HepG2 (cell line): Measurements from ENCODE around the gene RBBP8NL. TPM values are rescaled to one million over a fixed set of nuclear protein-coding genes. Genes with fewer than 3 reads are reported as not detected.

Source experiments
- CCAR2 ChIP-seq: fragments of 200-400 bp; formaldehyde crosslinking; optimal IDR thresholded peaks from 2 replicates; pipeline ENCODE3; 2018; ENCODE audit warnings: low read depth, mild to moderate bottlenecking, low read length, moderate library complexity
- EHMT2 ChIP-seq: fragments of 200-600 bp; sonication (generic); IDR thresholded peaks from 2 replicates; pipeline ENCODE4 v1.7.0; 2017; ENCODE audit warnings: antibody characterized with exemption, low read depth, low read length, borderline replicate concordance
- GATAD2A ChIP-seq: IDR thresholded peaks from 2 replicates; pipeline ENCODE4 v1.6.1; 2016
- HOXA5 ChIP-seq: sonication (generic); formaldehyde crosslinking; IDR thresholded peaks from 2 replicates; pipeline ENCODE4 v1.4.0; 2020; ENCODE audit warnings: missing genetic modification reagents
- KDM5B ChIP-seq: sonication (generic); formaldehyde crosslinking; IDR thresholded peaks from 2 replicates; pipeline ENCODE4 v1.4.0; 2020; ENCODE audit warnings: missing genetic modification reagents, mild to moderate bottlenecking, borderline replicate concordance
- LBX2 ChIP-seq: sonication (generic); formaldehyde crosslinking; IDR thresholded peaks from 2 replicates; pipeline ENCODE4 v1.5.0; 2020; ENCODE audit warnings: missing genetic modification reagents, mild to moderate bottlenecking, borderline replicate concordance
- REXO4 ChIP-seq: sonication (generic); formaldehyde crosslinking; IDR thresholded peaks from 2 replicates; pipeline ENCODE4 v1.8.0; 2022; ENCODE audit warnings: missing genetic modification reagents, mild to moderate bottlenecking, borderline replicate concordance
- ZFX ChIP-seq: sonication (generic); formaldehyde crosslinking; IDR thresholded peaks from 2 replicates; pipeline ENCODE4 v1.4.0; 2020; ENCODE audit warnings: mild to moderate bottlenecking, low read depth, missing genetic modification reagents, moderate library complexity
- ZHX1 ChIP-seq: sonication (generic); formaldehyde crosslinking; IDR thresholded peaks from 2 replicates; pipeline ENCODE4 v1.8.1; 2022; ENCODE audit warnings: low read depth, mild to moderate bottlenecking, missing genetic modification reagents
- ZKSCAN8 ChIP-seq: IDR thresholded peaks from 2 replicates; pipeline ENCODE4 v1.6.1; 2016; ENCODE audit warnings: borderline replicate concordance, missing genetic modification reagents, missing compliant biosample characterization
- ZNF143 ChIP-seq: sonication (generic); formaldehyde crosslinking; IDR thresholded peaks from 2 replicates; pipeline ENCODE4 v1.4.0; 2020; ENCODE audit warnings: missing genetic modification reagents
- ZNF317 ChIP-seq: sonication (generic); formaldehyde crosslinking; IDR thresholded peaks from 2 replicates; pipeline ENCODE4 v1.5.0; 2020; ENCODE audit warnings: mild to moderate bottlenecking, missing genetic modification reagents
- ZNF329 ChIP-seq: sonication (generic); formaldehyde crosslinking; IDR thresholded peaks from 2 replicates; pipeline ENCODE4 v1.9.0; 2021; ENCODE audit warnings: low read depth, mild to moderate bottlenecking, missing genetic modification reagents
- ZNF598 ChIP-seq: sonication (generic); formaldehyde crosslinking; IDR thresholded peaks from 2 replicates; pipeline ENCODE4 v1.5.1; 2020; ENCODE audit warnings: mild to moderate bottlenecking, missing genetic modification reagents, borderline replicate concordance
- ZNF703 ChIP-seq: sonication (generic); formaldehyde crosslinking; IDR thresholded peaks from 2 replicates; pipeline ENCODE4 v1.5.1; 2020; ENCODE audit warnings: missing genetic modification reagents, mild to moderate bottlenecking, moderate library complexity, borderline replicate concordance
- polyA plus RNA-seq, 8 experiments: library from polyadenylated mRNA; depleted of rRNA in 3 of 8; stranded (reverse) in 7 of 8; unstranded in 1 of 8; fragments of >200 nt; fragmentation: Illumina TruSeq in 4 of 8; extraction: Trizol in 4 of 8; gene quantifications; 2 replicates each; pipeline versions ENCODE4 v1.2.1 to v1.2.3, GENCODE V29; 2011 to 2016; ENCODE audit warnings: low read depth in 4 of 8, missing spikeins in 1 of 8, mixed read lengths in 1 of 8; ENCODE audit not compliant: insufficient read depth in 1 of 8
- total RNA-seq, 5 experiments: library from RNA; depleted of rRNA; stranded (reverse); fragments of >200 nt; fragmentation: Illumina TruSeq; extraction: Trizol; gene quantifications; 2 replicates each; pipeline ENCODE4 v1.2.3, GENCODE V29; 2016; ENCODE audit warnings: low read depth in 1 of 5
- TF ChIP-seq, protein P1 (sequence below): IDR thresholded peaks from 2 replicates; pipeline ENCODE4 v1.6.1; 2012; ENCODE audit warnings: low read depth, low read length, improper control_type of control experiment
- TF ChIP-seq, protein P2 (sequence below): sonication (generic); formaldehyde crosslinking; IDR thresholded peaks from 2 replicates; pipeline ENCODE4 v1.4.0; 2020; ENCODE audit warnings: missing genetic modification reagents

Gene RBBP8NL
- total and polyA plus RNA-seq, 2 of the 13 experiments (the other 11 are each of a cell fraction or from before 2014, with no cell fraction given) = 0.69 to 0.86 TPM

- no peak for TF ChIP-seq LBX2
- 0 out of 2 replicates have a peak, but pooled peaks have one; percentile 5 for TF ChIP-seq ZNF317
- no peak for TF ChIP-seq ZNF598 (CRISPR knock-in tag)
- TF ChIP-seq, protein P1, sequence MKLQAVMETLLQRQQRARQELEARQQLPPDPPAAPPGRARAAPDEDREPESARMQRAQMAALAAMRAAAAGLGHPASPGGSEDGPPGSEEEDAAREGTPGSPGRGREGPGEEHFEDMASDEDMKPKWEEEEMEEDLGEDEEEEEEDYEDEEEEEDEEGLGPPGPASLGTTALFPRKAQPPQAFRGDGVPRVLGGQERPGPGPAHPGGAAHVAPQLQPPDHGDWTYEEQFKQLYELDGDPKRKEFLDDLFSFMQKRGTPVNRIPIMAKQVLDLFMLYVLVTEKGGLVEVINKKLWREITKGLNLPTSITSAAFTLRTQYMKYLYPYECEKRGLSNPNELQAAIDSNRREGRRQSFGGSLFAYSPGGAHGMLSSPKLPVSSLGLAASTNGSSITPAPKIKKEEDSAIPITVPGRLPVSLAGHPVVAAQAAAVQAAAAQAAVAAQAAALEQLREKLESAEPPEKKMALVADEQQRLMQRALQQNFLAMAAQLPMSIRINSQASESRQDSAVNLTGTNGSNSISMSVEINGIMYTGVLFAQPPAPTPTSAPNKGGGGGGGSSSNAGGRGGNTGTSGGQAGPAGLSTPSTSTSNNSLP = 0 out of 2 replicates have a peak, but pooled peaks have one; percentile 3
- 0 out of 2 replicates have a peak, but pooled peaks have one; percentile 15 for TF ChIP-seq ZNF143
- no peak; the same call in 1 of the 2 replicates for TF ChIP-seq ZKSCAN8 (CRISPR knock-in tag)
- TF ChIP-seq CCAR2 = no peak
- no peak; the same call in 1 of the 2 replicates for TF ChIP-seq ZHX1 (CRISPR knock-in tag)
- TF ChIP-seq, protein P2, sequence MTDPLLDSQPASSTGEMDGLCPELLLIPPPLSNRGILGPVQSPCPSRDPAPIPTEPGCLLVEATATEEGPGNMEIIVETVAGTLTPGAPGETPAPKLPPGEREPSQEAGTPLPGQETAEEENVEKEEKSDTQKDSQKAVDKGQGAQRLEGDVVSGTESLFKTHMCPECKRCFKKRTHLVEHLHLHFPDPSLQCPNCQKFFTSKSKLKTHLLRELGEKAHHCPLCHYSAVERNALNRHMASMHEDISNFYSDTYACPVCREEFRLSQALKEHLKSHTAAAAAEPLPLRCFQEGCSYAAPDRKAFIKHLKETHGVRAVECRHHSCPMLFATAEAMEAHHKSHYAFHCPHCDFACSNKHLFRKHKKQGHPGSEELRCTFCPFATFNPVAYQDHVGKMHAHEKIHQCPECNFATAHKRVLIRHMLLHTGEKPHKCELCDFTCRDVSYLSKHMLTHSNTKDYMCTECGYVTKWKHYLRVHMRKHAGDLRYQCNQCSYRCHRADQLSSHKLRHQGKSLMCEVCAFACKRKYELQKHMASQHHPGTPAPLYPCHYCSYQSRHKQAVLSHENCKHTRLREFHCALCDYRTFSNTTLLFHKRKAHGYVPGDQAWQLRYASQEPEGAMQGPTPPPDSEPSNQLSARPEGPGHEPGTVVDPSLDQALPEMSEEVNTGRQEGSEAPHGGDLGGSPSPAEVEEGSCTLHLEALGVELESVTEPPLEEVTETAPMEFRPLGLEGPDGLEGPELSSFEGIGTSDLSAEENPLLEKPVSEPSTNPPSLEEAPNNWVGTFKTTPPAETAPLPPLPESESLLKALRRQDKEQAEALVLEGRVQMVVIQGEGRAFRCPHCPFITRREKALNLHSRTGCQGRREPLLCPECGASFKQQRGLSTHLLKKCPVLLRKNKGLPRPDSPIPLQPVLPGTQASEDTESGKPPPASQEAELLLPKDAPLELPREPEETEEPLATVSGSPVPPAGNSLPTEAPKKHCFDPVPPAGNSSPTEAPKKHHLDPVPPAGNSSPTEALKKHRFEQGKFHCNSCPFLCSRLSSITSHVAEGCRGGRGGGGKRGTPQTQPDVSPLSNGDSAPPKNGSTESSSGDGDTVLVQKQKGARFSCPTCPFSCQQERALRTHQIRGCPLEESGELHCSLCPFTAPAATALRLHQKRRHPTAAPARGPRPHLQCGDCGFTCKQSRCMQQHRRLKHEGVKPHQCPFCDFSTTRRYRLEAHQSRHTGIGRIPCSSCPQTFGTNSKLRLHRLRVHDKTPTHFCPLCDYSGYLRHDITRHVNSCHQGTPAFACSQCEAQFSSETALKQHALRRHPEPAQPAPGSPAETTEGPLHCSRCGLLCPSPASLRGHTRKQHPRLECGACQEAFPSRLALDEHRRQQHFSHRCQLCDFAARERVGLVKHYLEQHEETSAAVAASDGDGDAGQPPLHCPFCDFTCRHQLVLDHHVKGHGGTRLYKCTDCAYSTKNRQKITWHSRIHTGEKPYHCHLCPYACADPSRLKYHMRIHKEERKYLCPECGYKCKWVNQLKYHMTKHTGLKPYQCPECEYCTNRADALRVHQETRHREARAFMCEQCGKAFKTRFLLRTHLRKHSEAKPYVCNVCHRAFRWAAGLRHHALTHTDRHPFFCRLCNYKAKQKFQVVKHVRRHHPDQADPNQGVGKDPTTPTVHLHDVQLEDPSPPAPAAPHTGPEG = no peak; the same call in 1 of the 2 replicates
- TF ChIP-seq HOXA5 (CRISPR knock-in tag) = 0 out of 2 replicates have a peak, but pooled peaks have one; percentile 70
- TF ChIP-seq ZNF329 = no peak
- no peak for TF ChIP-seq REXO4 (CRISPR knock-in tag)
- no peak for TF ChIP-seq ZNF703
- no peak for TF ChIP-seq KDM5B
- no peak; the same call in 1 of the 2 replicates for TF ChIP-seq ZFX (CRISPR knock-in tag)
- no peak for TF ChIP-seq EHMT2
- peak; percentile 67 for TF ChIP-seq GATAD2A (CRISPR knock-in tag)
These were observed 58.1 kb downstream of the RBBP8NL start (continued) for GRCh38 chr20:62368976-62369814.
